Adrenal gland (tissue), 5 donors: Measurements from ENCODE around the gene DOK4.

Experiments used
- CTCF ChIP-seq, 6 experiments: fragments of 450-650 bp in 4 of 6; fragments of 200-600 bp in 2 of 6; sonication (generic) in 1 of 6; IDR thresholded peaks; 1 replicate in 5 of 6; 2 replicates in 1 of 6; pipeline versions ENCODE4 v1.5.1 to v1.8.0; 2016 to 2021; ENCODE audit warnings: antibody characterized with exemption in 6 of 6, mild to moderate bottlenecking in 2 of 6, moderate library complexity in 1 of 6
- POLR2A ChIP-seq, 2 donors: fragments of 450-650 bp; IDR thresholded peaks; one replicate each; pipeline ENCODE4 v1.6.1; 2017; ENCODE audit warnings: antibody characterized with exemption in 2 of 2, mild to moderate bottlenecking in 2 of 2, moderate library complexity in 1 of 2
- donor health status: DM: no; HTN: no; CAD: no.

DNA sequence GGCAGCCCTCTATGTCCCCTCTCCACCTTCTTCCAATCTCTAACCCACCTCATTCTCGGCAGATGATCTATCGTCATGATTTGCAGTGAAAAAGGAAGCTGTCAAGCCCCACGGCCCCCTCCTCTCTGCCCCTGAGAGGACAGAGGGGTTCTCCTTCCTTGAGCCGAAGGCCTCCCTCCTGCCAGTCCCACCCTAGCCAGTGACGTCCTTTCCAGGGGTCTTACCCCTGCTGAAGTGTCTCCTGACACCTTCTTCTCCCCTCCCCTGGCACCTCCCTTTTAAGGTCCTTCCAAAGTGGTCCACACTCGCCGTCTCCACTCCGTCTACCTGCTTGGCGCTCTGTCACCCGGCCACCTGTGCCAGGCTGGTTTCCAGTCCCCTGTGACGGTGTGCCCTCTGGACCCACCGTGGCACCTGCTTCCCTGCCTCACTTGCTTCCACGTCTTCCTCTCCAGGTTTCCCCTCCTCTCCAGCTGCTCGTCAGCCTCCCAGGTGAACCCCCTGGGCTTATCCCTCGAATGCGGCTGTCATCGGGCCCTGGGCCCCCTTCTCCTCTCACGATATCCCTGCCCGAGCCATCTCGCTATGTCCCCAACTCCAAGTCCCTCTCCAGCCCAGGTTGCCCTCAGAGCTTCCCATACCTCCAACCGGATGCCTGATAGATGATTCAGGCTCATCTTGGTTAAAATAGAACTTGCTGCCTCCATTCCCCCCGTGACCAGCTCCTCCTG, 44.4 kb upstream of the DOK4 start:
- TF ChIP-seq CTCF (IDR thresholded peaks at IDR 0.05) = no peak
- TF ChIP-seq POLR2A (IDR thresholded peaks at IDR 0.05) = no peak
